Activated CD8-positive, alpha-beta T cell treated with anti-CD3 and anti-CD28 coated beads, Interleukin-2, amount 10 ng/mL, durations not matched to agents 7 days and 5 days (primary cell): ENCODE data around the gene DENND1A. TPM values are rescaled to one million over a fixed set of nuclear protein-coding genes. Genes with fewer than 3 reads are reported as not detected.

ENCODE experiments used
- ATAC-seq: fragments of 150-1000 bp; cut with Tn5 transposase; one replicate; pipeline ENCODE4 v1.10.0; 2021; ENCODE audit warnings: moderate library complexity
- CTCF ChIA-PET: fragments of 350-600 bp; sonication (Branson Sonifier 250); formaldehyde crosslinking; loops from one replicate; lab custom pipeline; 2021; ENCODE audit warnings: antibody characterized with exemption; lab: Charles Lee
- POLR2A ChIA-PET: fragments of 350-600 bp; sonication (Branson Sonifier 250); formaldehyde crosslinking; loops from one replicate; lab custom pipeline; 2021; ENCODE audit warnings: antibody characterized with exemption; lab: Charles Lee
- DNase-seq: peaks from one replicate; pipeline ENCODE4 v3.0.0-alpha.2; 2020
- H3K27ac Mint-ChIP-seq: one replicate; pipeline ENCODE4 v1.8.0; 2021; ENCODE audit warnings: mild to moderate bottlenecking, mixed read lengths
- H3K27me3 Mint-ChIP-seq: one replicate; pipeline ENCODE4 v1.8.0; 2021; ENCODE audit warnings: low read depth, mixed read lengths
- H3K36me3 Mint-ChIP-seq: one replicate; pipeline ENCODE4 v1.8.0; 2021; ENCODE audit warnings: low read depth, mixed read lengths
- H3K4me1 Mint-ChIP-seq: one replicate; pipeline ENCODE4 v1.8.0; 2021; ENCODE audit warnings: low read depth, mixed read lengths
- H3K4me3 Mint-ChIP-seq: one replicate; pipeline ENCODE4 v1.8.0; 2021; ENCODE audit warnings: mild to moderate bottlenecking, mixed read lengths
- H3K9me3 Mint-ChIP-seq: one replicate; pipeline ENCODE4 v1.8.0; 2022; ENCODE audit warnings: mixed read lengths; ENCODE audit not compliant: insufficient read depth
- total RNA-seq, 2 experiments: library from RNA; stranded (reverse); gene quantifications; one replicate each; pipeline ENCODE4 v1.2.3, GENCODE V29; 2021

DENND1A gene
- total RNA-seq, 2 experiments from 2014 or later: 13.0 to 15.5 TPM

DNA sequence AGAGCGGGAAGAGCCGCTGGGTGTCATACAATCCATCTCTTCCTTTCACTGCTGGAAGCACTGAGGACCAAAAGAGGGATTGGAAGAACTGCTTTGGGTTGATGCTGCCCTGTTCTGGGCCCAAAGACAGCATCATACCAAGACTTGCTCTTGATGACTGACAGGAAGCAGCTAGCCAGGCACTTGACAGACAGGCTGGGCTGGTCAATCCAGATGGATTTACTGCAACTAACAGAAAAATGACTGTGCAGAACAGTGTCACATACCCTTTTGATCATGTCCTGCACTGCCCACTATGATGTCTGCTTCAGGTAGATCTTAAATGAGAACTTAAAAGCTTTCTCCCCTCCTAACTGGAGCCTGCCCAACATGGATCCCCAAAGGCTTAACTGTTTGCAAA is 416.4 kb downstream of the DENND1A start:
- no peaks in the 10 kb centered on the region for H3K36me3 Mint-ChIP-seq
- H3K27me3 Mint-ChIP-seq: no peaks in the 10 kb centered on the region
- no peak for DNase-seq
- H3K27ac Mint-ChIP-seq: no peak overlapping the region
- no peaks in the 10 kb centered on the region for H3K9me3 Mint-ChIP-seq
- no peak overlapping the region for H3K4me3 Mint-ChIP-seq
- no peaks in the 10 kb centered on the region for H3K4me1 Mint-ChIP-seq
- POLR2A ChIA-PET: no interaction called here
- CTCF ChIA-PET: no interaction called here
- no peak for ATAC-seq

DNA sequence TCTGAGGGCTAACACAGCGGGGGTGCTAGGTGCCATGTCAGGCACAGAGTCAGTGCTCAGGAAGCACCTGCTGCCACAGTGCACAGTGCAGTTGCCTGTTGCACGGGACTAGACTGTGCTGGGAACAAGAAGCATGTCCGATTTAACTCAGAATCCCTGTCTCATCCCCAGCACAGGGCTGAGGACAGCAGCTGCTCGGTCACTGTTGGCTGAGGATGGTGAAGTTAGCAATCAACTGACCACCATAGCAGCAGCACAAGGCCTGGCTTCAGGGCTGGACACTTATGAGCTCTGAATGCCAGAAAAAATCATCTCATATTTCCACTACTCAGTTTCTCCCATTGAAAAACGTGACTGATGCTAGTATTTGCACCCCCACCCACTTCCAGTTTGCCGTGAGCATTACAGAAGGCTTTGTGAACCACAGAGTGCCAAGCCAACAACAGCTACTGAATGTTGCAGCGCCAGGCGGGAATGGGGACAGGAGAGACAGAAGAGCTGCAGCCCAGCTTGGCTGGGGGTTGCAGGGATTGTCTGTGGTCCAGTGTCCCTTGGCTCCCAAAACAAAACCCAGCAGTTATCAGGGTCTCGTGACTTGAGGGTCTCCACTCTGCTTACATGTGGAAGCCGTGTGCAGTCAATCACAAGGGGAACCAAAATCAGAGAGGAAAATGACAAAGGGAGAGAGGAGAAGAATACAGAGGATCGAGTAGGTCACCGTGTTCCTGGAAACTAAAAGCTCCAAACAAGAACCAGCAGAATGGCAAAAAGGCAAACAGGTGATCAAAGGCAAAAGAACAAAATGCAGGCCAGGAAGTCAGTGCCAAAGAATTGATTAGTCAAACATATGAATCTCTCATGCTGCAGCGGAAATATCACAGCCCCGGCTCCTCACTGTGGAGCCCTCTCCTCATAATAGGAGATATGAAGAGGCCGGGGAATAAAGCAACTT is 418.3 kb downstream of the DENND1A start:
- no peaks in the 10 kb centered on the region for H3K4me1 Mint-ChIP-seq
- ChIA-PET CTCF (interaction anchor here (1.1 kb wide), 1 partner anchor 529 kb away, joined by 3 read pairs; no protein-coding TSS in a partner anchor), POLR2A (no interaction called here)
- H3K4me3 Mint-ChIP-seq: no peak overlapping the region
- H3K36me3 Mint-ChIP-seq: no peaks in the 10 kb centered on the region
- DNase-seq (no peak), ATAC-seq (no peak)
- H3K9me3 Mint-ChIP-seq: no peaks in the 10 kb centered on the region
- no peaks in the 10 kb centered on the region for H3K27me3 Mint-ChIP-seq
- no peak overlapping the region for H3K27ac Mint-ChIP-seq

DNA sequence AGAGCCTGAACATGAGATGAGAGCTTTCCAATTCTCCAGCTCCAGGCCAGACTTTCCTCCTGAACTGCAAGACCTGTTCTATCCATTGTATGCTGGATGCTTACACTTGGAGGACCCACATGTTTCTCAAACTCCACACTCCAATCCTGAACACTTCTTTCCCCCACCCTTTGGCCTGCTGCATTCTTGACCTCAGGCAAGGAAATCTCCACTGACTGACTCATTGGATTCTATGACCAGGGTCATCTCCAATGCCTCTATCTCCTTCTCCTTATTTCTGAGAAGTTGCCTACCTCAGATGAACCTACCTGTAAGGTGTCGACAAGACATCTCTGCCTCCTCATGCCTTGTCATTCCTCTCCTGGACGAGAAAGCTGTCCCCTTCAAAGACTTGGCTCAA is 420.3 kb downstream of the DENND1A start:
- Mint-ChIP-seq H3K27ac (no peak overlapping the region), H3K27me3 (no peaks in the 10 kb centered on the region), H3K4me1 (no peaks in the 10 kb centered on the region), H3K4me3 (no peak overlapping the region), H3K9me3 (no peaks in the 10 kb centered on the region), H3K36me3 (no peaks in the 10 kb centered on the region)
- ChIA-PET CTCF (no interaction called here), POLR2A (no interaction called here)
- DNase-seq: no peak
- no peak for ATAC-seq

DNA sequence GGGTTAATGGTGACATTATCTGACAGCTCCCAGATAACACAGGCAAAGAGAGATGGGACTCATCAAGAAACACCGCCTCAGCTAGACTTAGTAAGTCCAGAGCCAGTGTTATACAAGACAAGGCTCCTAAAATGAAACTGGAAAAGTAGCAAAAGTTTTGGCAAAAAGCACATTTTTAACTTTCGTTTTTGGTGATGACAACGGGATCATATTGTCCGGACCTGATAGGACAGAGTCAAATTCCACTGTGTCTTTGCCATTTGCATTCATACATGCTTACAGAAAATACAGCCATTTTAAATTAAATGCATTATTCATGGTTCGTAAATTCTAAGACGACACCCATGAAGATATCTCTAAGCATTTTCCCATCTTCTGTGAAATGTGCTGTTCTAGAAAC is 421.9 kb downstream of the DENND1A start:
- Mint-ChIP-seq H3K27me3 (no peaks in the 10 kb centered on the region), H3K36me3 (no peaks in the 10 kb centered on the region), H3K4me3 (no peak overlapping the region), H3K27ac (no peak overlapping the region), H3K4me1 (no peaks in the 10 kb centered on the region), H3K9me3 (no peaks in the 10 kb centered on the region)
- CTCF ChIA-PET: no interaction called here
- ATAC-seq: no peak
- POLR2A ChIA-PET: no interaction called here
- DNase-seq: no peak

DNA sequence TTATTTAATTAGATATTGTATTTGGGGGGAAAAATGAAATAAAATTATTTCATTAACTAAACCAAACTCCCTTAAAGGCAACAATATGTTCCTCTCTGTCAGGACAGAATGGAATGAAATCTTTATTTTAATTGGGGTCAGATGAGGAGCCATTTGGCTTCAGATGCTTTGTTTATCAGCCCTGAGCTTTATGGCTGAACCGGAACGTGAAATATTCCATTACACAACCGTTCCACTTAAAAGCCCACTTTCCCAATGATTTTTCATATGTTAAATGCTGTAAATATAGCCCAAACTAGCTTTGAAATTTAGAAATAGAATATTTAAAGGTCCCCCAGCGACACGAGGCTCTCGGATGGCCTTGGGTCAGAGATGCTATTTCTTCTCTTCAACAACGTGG is 424.4 kb downstream of the DENND1A start:
- Mint-ChIP-seq H3K4me1 (no peaks in the 10 kb centered on the region), H3K36me3 (no peaks in the 10 kb centered on the region), H3K27me3 (no peaks in the 10 kb centered on the region), H3K27ac (no peak overlapping the region), H3K9me3 (no peaks in the 10 kb centered on the region), H3K4me3 (no peak overlapping the region)
- ChIA-PET CTCF (no interaction called here), POLR2A (no interaction called here)
- DNase-seq (no peak), ATAC-seq (no peak)

DNA sequence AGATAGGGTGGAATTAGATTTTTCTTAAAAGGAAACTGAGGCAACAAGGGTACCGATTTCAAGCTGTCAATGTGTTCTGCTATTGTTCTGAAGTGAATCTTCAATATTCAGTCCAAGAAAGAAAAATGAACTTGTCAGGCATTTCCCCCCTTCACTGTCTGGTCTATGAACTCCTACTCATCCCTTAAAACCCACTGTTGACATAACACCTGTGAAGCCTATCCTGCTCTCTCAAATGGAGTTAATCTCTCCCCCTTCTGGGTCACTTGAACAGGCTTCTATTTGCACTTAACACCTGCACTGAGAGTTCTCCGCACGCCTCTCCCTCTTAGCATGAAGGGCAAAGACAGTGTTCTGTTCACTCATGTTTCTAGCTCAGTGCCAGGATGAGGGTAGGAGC is 429.6 kb downstream of the DENND1A start:
- ATAC-seq: no peak
- CTCF ChIA-PET: no interaction called here
- POLR2A ChIA-PET: no interaction called here
- Mint-ChIP-seq H3K4me1 (no peaks in the 10 kb centered on the region), H3K27me3 (no peaks in the 10 kb centered on the region), H3K9me3 (no peaks in the 10 kb centered on the region), H3K27ac (no peak overlapping the region), H3K4me3 (no peak overlapping the region), H3K36me3 (no peaks in the 10 kb centered on the region)
- DNase-seq: no peak

DNA sequence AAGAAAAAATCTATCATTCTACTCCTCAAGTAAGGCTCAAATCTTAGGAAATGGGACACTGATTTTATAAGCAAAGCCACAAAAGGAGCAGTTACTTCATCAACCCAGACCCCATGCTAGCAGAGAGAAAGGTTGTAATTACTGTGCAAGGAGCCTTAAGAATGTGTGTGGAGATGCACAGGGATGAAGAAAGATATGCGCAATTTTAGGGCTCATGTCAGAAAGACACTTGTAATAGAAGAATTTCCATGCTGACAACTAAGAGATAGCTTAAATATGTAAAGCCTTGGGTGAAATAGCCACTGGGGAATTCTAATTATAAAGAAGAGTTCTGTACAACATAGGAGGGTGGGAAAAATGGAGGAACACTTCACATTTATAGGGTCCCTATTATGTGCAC is 432.1 kb downstream of the DENND1A start:
- ATAC-seq: no peak
- H3K27me3 Mint-ChIP-seq: no peaks in the 10 kb centered on the region
- no peak overlapping the region for H3K4me3 Mint-ChIP-seq
- no peak for DNase-seq
- no peak overlapping the region for H3K27ac Mint-ChIP-seq
- H3K9me3 Mint-ChIP-seq: no peaks in the 10 kb centered on the region
- no peaks in the 10 kb centered on the region for H3K4me1 Mint-ChIP-seq
- CTCF ChIA-PET: no interaction called here
- H3K36me3 Mint-ChIP-seq: no peaks in the 10 kb centered on the region
- POLR2A ChIA-PET: no interaction called here

DNA sequence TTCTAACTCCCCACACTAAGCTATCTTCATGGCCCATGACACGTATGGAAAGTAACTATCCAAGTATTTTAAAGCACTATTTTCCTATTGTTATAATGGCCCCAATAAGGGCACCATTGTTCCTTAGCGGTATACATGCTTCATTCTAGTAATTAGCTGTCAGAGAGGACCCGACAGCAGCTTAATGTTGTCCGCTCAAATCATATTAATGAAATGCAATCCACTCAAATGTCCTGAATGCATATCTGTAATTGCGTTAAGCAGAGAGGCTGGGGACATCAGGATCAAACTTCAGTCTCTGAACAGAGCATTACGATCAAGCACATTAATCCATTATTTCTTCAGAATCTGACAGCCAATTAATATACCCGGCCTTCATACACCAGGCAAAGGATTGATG is 434.2 kb downstream of the DENND1A start:
- POLR2A ChIA-PET: no interaction called here
- Mint-ChIP-seq H3K27ac (no peak overlapping the region), H3K27me3 (no peaks in the 10 kb centered on the region), H3K4me3 (no peak overlapping the region), H3K9me3 (no peaks in the 10 kb centered on the region), H3K4me1 (no peaks in the 10 kb centered on the region), H3K36me3 (no peaks in the 10 kb centered on the region)
- CTCF ChIA-PET: no interaction called here
- ATAC-seq: no peak
- no peak for DNase-seq

DNA sequence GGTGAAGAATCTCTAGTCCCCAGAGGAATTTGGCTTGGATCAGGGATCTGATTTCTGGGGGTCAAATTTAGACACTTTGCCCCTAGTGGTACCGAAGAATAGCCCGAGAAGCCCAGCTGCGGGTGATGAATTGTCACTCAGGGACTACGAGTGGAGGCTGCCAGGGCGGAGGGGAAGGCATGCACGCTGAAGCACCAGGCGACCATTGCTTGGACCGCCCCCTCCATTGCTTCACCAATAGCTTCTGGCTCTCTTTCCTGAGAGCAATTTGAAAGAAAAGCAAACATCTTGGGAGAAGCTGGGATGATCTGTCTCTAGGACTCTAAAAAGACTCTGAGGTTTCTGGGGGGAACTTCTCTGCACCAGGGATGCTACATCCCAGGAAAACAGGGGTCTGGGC is 436.3 kb downstream of the DENND1A start:
- Mint-ChIP-seq H3K36me3 (no peaks in the 10 kb centered on the region), H3K27ac (no peak overlapping the region), H3K9me3 (no peaks in the 10 kb centered on the region), H3K4me1 (no peaks in the 10 kb centered on the region), H3K27me3 (no peaks in the 10 kb centered on the region), H3K4me3 (no peak overlapping the region)
- ChIA-PET POLR2A (no interaction called here), CTCF (no interaction called here)
- DNase-seq (no peak), ATAC-seq (no peak)

DNA sequence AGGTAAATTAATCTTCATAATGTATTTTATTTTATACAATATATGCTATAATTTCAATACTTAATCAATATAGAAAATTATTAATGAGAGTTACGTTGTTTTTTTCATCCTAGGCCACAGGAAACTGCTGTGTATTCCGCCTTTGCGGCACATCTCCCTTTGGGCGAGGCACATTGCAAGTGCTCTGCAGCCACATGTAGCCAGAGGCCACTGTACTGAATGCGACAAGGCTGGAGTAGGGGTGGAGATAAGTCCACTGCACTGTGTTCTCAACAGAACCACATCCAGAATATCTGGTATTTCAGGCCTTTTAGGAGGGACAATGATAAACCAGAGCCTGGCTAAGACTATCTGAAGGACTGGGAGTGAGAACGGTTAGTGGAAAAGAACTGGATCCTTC is 439.2 kb downstream of the DENND1A start:
- Mint-ChIP-seq H3K9me3 (no peaks in the 10 kb centered on the region), H3K4me3 (no peak overlapping the region), H3K27ac (no peak overlapping the region), H3K36me3 (no peaks in the 10 kb centered on the region), H3K27me3 (no peaks in the 10 kb centered on the region), H3K4me1 (no peaks in the 10 kb centered on the region)
- no peak for ATAC-seq
- POLR2A ChIA-PET: no interaction called here
- no peak for DNase-seq
- CTCF ChIA-PET: no interaction called here

DNA sequence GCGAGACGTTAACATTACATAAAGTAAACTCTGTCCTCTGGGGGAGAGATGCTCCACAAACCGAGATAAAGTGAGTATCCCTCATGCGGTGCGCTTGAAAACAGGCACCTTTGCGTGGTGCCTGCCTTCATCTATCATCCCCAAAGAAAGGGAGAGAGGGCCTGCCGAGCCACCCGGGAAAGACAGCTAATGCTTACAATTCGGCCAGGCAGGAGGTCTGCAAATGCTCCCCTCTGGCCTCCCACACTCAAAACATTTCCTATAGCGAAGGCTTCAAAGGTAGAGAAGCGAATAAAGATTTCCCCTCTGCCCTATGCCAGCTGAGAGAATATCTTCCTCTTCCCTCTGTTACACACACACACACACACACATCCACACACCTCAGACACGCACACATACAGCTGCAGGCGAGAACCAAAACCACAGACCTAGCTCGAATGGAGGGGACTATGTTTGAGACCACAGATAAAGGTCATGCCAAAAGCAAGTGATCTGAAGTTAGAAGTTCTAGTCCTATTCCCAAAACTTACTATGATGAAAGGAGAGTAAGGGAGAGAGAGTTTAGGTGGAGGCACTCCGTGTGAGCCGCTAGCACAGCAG is 441.1 kb downstream of the DENND1A start:
- Mint-ChIP-seq H3K4me1 (no peaks in the 10 kb centered on the region), H3K27me3 (no peaks in the 10 kb centered on the region), H3K36me3 (no peaks in the 10 kb centered on the region), H3K4me3 (no peak overlapping the region), H3K27ac (no peak overlapping the region), H3K9me3 (no peaks in the 10 kb centered on the region)
- ChIA-PET CTCF (no interaction called here), POLR2A (no interaction called here)
- no peak for DNase-seq
- no peak for ATAC-seq

DNA sequence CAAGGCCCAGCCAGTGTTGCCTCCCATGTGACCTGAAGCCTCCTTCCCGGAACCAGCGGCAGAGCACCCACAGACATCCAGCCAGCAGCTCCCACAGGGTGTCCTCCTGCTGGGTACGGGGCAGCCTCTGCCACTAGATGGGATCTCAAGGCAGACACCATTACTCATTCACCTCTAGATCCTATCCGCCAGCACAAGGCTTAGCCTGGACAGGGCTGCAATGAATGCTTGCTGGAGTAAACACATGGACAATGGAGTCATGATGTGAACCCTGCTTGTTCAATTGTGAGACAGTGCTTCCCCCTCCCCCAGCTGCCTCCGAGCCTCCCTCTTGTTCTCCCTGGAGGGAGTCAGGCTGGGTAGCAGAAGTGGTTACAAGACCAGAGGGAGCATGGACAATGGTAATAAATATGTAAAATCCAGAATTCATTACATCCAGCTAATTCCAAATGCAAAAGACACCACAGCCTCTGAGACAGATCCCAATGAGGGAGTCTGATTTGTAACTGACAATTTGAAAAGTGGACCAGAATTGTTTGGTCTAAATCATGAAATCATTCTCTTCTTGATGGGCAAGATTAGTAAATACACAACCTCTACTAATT is 441.9 kb downstream of the DENND1A start:
- Mint-ChIP-seq H3K36me3 (no peaks in the 10 kb centered on the region), H3K27me3 (no peaks in the 10 kb centered on the region), H3K4me3 (no peak overlapping the region), H3K4me1 (no peaks in the 10 kb centered on the region), H3K27ac (no peak overlapping the region), H3K9me3 (no peaks in the 10 kb centered on the region)
- DNase-seq (no peak), ATAC-seq (no peak)
- ChIA-PET POLR2A (no interaction called here), CTCF (no interaction called here)
